ENCODE results near the gene PFDN2. TPM values are rescaled to one million over a fixed set of nuclear protein-coding genes. Genes with fewer than 3 reads are reported as not detected.

The PFDN2 gene
- polyA plus RNA-seq, 1 of the 3 experiments (the other 2 are of a cell fraction), result 445 TPM

DNA sequence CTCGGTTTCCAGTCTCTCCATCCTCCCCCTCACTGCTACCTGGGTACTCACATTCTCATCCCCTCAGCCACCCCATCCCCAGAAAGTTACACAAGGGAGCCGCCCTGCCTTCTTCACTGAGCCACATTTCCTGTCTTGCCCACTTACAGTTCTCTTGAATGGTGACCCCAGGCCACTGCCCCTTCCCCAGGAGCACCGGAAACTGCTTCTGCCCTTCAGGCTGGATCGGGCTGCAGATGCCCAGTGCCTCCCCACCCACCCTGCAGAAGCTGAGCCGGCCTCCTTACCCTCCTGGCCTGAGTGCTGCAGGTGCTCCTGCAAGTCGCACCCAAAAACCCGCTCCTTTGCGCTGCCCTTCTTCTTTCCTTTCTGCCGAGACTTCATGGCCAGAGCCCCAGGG lies 48.6 kb downstream of the PFDN2 start:
- Histone ChIP-seq H3K9me3 (no peaks in the 10 kb centered on the region), H4K20me1 (ENCODE audit: insufficient read depth) (no peaks in the 10 kb centered on the region), H3K4me3 (ENCODE audit: low read depth in 2 of 2, low read length in 1 of 2) (no peak overlapping the region), H3K9ac (no peak overlapping the region), H3F3A (replicated peaks; ENCODE audit: insufficient read depth) (no peaks in the 10 kb centered on the region), H3K9me2 (no peaks in the 10 kb centered on the region), H2AFZ (ENCODE audit: low read depth) (no peak overlapping the region), H3K27me3 (ENCODE audit: insufficient read depth) (peaks cover 4% of the 10 kb centered on the region; the same call in 1 of the 2 replicates), H3K27ac (ENCODE audit: low read depth in 2 of 2, low read length in 1 of 2) (no peak overlapping the region), H3K4me2 (no peak overlapping the region), H3K36me3 (replicated peaks in 1 of 2; ENCODE audit: control insufficient read depth in 1 of 2, insufficient read depth in 2 of 2, low read length in 1 of 2) (no peaks in the 10 kb centered on the region), H3K79me2 (ENCODE audit: insufficient read depth) (no peaks in the 10 kb centered on the region), H3K4me1 (ENCODE audit: control insufficient read depth in 1 of 2, insufficient read depth in 2 of 2, low read depth in 1 of 2, low read length in 1 of 2) (no peaks in the 10 kb centered on the region)
- 76% methylated on average over 9 of the region's 9 CpGs for WGBS (ENCODE audit: low lambda C conversion rate)
- ChIA-PET CTCF (interaction anchor here (1.6 to 22.7 kb wide), 2 partner anchors 9 to 27 kb away, joined by 3 to 198 read pairs; partner anchors contain the start of gene KLHDC9), POLR2A (no interaction called here)
- TF ChIP-seq RFX5 (IDR thresholded peaks at IDR 0.05; ENCODE audit: low read length) (no peak), NRF1 (IDR thresholded peaks at IDR 0.05; ENCODE audit: low read depth, low read length) (no peak), SMC3 (IDR thresholded peaks at IDR 0.05; ENCODE audit: low read depth, low read length) (no peak), EZH2phosphoT487 (IDR thresholded peaks at IDR 0.05; ENCODE audit: borderline replicate concordance, low read depth) (no peak), RXRA (IDR thresholded peaks at IDR 0.05; ENCODE audit: borderline replicate concordance, low read depth) (no peak), TAF1 (IDR thresholded peaks at IDR 0.05; ENCODE audit: borderline replicate concordance, low read depth, low read length) (no peak), CHD2 (IDR thresholded peaks at IDR 0.05; ENCODE audit: low read length, partially characterized antibody) (no peak), TCF12 (IDR thresholded peaks at IDR 0.05) (no peak), POLR2AphosphoS5 (IDR thresholded peaks at IDR 0.05; ENCODE audit: low read depth, low read length) (no peak), FOSL2 (IDR thresholded peaks at IDR 0.05; ENCODE audit: borderline replicate concordance, low read depth) (no peak), RCOR1 (IDR thresholded peaks at IDR 0.05; ENCODE audit: low read length) (no peak), MXI1 (IDR thresholded peaks at IDR 0.05; ENCODE audit: low read depth, low read length) (no peak), NFIC (IDR thresholded peaks at IDR 0.05; ENCODE audit: borderline replicate concordance) (no peak), RAD21 (IDR thresholded peaks at IDR 0.05; ENCODE audit: low read length) (no peak), GATA2 (CRISPR knock-in tag; IDR thresholded peaks at IDR 0.05) (no peak), SIN3A (IDR thresholded peaks at IDR 0.05; ENCODE audit: borderline replicate concordance, low read depth, low read length) (no peak)
- TF ChIP-seq, protein P1, sequence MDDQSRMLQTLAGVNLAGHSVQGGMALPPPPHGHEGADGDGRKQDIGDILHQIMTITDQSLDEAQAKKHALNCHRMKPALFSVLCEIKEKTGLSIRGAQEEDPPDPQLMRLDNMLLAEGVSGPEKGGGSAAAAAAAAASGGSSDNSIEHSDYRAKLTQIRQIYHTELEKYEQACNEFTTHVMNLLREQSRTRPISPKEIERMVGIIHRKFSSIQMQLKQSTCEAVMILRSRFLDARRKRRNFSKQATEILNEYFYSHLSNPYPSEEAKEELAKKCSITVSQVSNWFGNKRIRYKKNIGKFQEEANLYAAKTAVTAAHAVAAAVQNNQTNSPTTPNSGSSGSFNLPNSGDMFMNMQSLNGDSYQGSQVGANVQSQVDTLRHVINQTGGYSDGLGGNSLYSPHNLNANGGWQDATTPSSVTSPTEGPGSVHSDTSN (IDR thresholded peaks at IDR 0.05), result no peak
- TF ChIP-seq, protein P2, sequence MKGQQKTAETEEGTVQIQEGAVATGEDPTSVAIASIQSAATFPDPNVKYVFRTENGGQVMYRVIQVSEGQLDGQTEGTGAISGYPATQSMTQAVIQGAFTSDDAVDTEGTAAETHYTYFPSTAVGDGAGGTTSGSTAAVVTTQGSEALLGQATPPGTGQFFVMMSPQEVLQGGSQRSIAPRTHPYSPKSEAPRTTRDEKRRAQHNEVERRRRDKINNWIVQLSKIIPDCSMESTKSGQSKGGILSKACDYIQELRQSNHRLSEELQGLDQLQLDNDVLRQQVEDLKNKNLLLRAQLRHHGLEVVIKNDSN (IDR thresholded peaks at IDR 0.05; ENCODE audit: borderline replicate concordance, low read depth), result no peak
- TF ChIP-seq, protein P3, sequence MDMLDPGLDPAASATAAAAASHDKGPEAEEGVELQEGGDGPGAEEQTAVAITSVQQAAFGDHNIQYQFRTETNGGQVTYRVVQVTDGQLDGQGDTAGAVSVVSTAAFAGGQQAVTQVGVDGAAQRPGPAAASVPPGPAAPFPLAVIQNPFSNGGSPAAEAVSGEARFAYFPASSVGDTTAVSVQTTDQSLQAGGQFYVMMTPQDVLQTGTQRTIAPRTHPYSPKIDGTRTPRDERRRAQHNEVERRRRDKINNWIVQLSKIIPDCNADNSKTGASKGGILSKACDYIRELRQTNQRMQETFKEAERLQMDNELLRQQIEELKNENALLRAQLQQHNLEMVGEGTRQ (IDR thresholded peaks at IDR 0.05; ENCODE audit: borderline replicate concordance, low read depth, low read length), result no peak
- TF ChIP-seq, protein P4, sequence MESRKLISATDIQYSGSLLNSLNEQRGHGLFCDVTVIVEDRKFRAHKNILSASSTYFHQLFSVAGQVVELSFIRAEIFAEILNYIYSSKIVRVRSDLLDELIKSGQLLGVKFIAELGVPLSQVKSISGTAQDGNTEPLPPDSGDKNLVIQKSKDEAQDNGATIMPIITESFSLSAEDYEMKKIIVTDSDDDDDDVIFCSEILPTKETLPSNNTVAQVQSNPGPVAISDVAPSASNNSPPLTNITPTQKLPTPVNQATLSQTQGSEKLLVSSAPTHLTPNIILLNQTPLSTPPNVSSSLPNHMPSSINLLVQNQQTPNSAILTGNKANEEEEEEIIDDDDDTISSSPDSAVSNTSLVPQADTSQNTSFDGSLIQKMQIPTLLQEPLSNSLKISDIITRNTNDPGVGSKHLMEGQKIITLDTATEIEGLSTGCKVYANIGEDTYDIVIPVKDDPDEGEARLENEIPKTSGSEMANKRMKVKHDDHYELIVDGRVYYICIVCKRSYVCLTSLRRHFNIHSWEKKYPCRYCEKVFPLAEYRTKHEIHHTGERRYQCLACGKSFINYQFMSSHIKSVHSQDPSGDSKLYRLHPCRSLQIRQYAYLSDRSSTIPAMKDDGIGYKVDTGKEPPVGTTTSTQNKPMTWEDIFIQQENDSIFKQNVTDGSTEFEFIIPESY (IDR thresholded peaks at IDR 0.05; ENCODE audit: borderline replicate concordance, low read depth), result no peak
- DNase-seq, result no peak
